ENCODE results near the gene TICAM1. TPM values are rescaled to one million over a fixed set of nuclear protein-coding genes. Genes with fewer than 3 reads are reported as not detected.

The TICAM1 gene
- total RNA-seq, 1 experiment from 2014 or later, result 0.61 TPM

GRCh38 chr19:4772566-4772965, 58.9 kb downstream of the TICAM1 start:
- ChIA-PET POLR2A (interaction anchor here (0.6 kb wide), 1 partner anchor 468 kb away, joined by 3 read pairs; no protein-coding TSS in a partner anchor), CTCF (interaction anchor here (1.4 to 1.7 kb wide), 2 partner anchors 19 to 37 kb away, joined by 8 to 11 read pairs; partner anchors contain the start of gene FEM1A)
- DNase-seq (ENCODE audit: low spot score) (no peak), ATAC-seq (no peak)
- H3K4me3 Mint-ChIP-seq, result no peak overlapping the region
- no peaks in the 10 kb centered on the region for H3K4me1 Mint-ChIP-seq
- no peak overlapping the region for H3K27ac Mint-ChIP-seq
- TF ChIP-seq ETV6 (CRISPR knock-in tag; IDR thresholded peaks at IDR 0.05) (no peak), ZNF138 (CRISPR knock-in tag; conservative IDR thresholded peaks at IDR 0.05) (no peak)
- peaks cover 28% of the 10 kb centered on the region for H3K27me3 Mint-ChIP-seq (ENCODE audit: low read depth)
- H3K36me3 Mint-ChIP-seq, result no peaks in the 10 kb centered on the region
- 0 out of 2 replicates have a peak, but pooled peaks cover 3% of the 10 kb centered on the region for H3K9me3 Mint-ChIP-seq

- H3K27ac Mint-ChIP-seq, result no peak overlapping the region
- no peak for TF ChIP-seq CDX4 (CRISPR knock-in tag; IDR thresholded peaks at IDR 0.05; ENCODE audit: borderline replicate concordance)
- peak; percentile 96 for TF ChIP-seq ZNF532 (CRISPR knock-in tag; IDR thresholded peaks at IDR 0.05; ENCODE audit: borderline replicate concordance)
- peak; percentile 100 for TF ChIP-seq ZNF396 (CRISPR knock-in tag; IDR thresholded peaks at IDR 0.05; ENCODE audit: borderline replicate concordance)
- TF ChIP-seq HMGXB4 (CRISPR knock-in tag; IDR thresholded peaks at IDR 0.05), result peak; percentile 99
- TF ChIP-seq FOXK1 (CRISPR knock-in tag; IDR thresholded peaks at IDR 0.05), result peak; percentile 100
- no peak for TF ChIP-seq CTCF (IDR thresholded peaks at IDR 0.05)
- peak; percentile 100 for TF ChIP-seq NFE2L1 (CRISPR knock-in tag; IDR thresholded peaks at IDR 0.05)
- peak; percentile 100 for TF ChIP-seq RELA (CRISPR knock-in tag; IDR thresholded peaks at IDR 0.05; ENCODE audit: borderline replicate concordance)
- TF ChIP-seq ZNF423 (CRISPR knock-in tag; IDR thresholded peaks at IDR 0.05), result peak; percentile 96
- peak; percentile 82 for TF ChIP-seq USF2 (CRISPR knock-in tag; IDR thresholded peaks at IDR 0.05)
- TF ChIP-seq ZNF232 (CRISPR knock-in tag; IDR thresholded peaks at IDR 0.05), result peak; percentile 100
- TF ChIP-seq ZBTB21 (CRISPR knock-in tag; IDR thresholded peaks at IDR 0.05; ENCODE audit: borderline replicate concordance), result peak; percentile 98
- peak; percentile 99 for TF ChIP-seq E2F5 (CRISPR knock-in tag; IDR thresholded peaks at IDR 0.05)
- TF ChIP-seq ZNF121 (CRISPR knock-in tag; IDR thresholded peaks at IDR 0.05), result peak; percentile 96
- peak; percentile 100 for TF ChIP-seq FOXP4 (CRISPR knock-in tag; IDR thresholded peaks at IDR 0.05)
- TF ChIP-seq ESRRA (CRISPR knock-in tag; IDR thresholded peaks at IDR 0.05; ENCODE audit: borderline replicate concordance), result peak; percentile 100
- TF ChIP-seq MLX (CRISPR knock-in tag; IDR thresholded peaks at IDR 0.05), result peak; percentile 100
Measured at GRCh38 chr19:4768934-4769777, 62.4 kb downstream of the TICAM1 start.

More at GRCh38 chr19:4768934-4769777, 62.4 kb downstream of the TICAM1 start:
- no peaks in the 10 kb centered on the region for H3K36me3 Mint-ChIP-seq
- CTCF ChIA-PET, result interaction anchor here (0.5 to 2.2 kb wide), 10 partner anchors 9 to 505 kb away, joined by 3 to 30 read pairs (median 4); partner anchors contain the start of gene FEM1A
- no peaks in the 10 kb centered on the region for H3K9me3 Mint-ChIP-seq
- peak; percentile 91 for ATAC-seq
- H3K4me1 Mint-ChIP-seq, result no peaks in the 10 kb centered on the region
- H3K27me3 Mint-ChIP-seq (ENCODE audit: low read depth), result peaks cover 20% of the 10 kb centered on the region
- peak; percentile 95 for DNase-seq (ENCODE audit: low spot score)
- H3K4me3 Mint-ChIP-seq, result peak overlapping the region; percentile 40; the same call in 1 of the 2 replicates
- POLR2A ChIA-PET, result interaction anchor here (1.0 to 1.6 kb wide), 5 partner anchors 9 to 44 kb away, joined by 3 to 6 read pairs (median 4); no protein-coding TSS in a partner anchor
